Activated CD4-positive, alpha-beta T cell treated with anti-CD3 and anti-CD28 coated beads, Interleukin-2, amount 10 ng/mL, durations not matched to agents 7 days and 5 days (primary cell): Measurements from ENCODE around the gene LTB. TPM values are rescaled to one million over a fixed set of nuclear protein-coding genes. Genes with fewer than 3 reads are reported as not detected.
"Not testable (repeated sequence)": the region's sequence is repeated elsewhere in the genome, so short reads cannot be mapped to it uniquely, and the experiment has no call there.

Source experiments
- CTCF ChIA-PET: fragments of 350-600 bp; sonication (Branson Sonifier 250); formaldehyde crosslinking; loops from one replicate; lab custom pipeline; 2021; ENCODE audit warnings: antibody characterized with exemption; lab: Charles Lee
- POLR2A ChIA-PET: fragments of 350-600 bp; sonication (Branson Sonifier 250); formaldehyde crosslinking; loops from one replicate; lab custom pipeline; 2021; ENCODE audit warnings: antibody characterized with exemption; lab: Charles Lee
- DNase-seq: peaks from one replicate; pipeline ENCODE4 v3.0.0-alpha.2; 2020
- H3K27ac Mint-ChIP-seq: one replicate; pipeline ENCODE4 v1.8.0; 2021; ENCODE audit warnings: mild to moderate bottlenecking, moderate library complexity, mixed read lengths
- H3K27me3 Mint-ChIP-seq: one replicate; pipeline ENCODE4 v1.8.0; 2021; ENCODE audit warnings: mixed read lengths
- H3K36me3 Mint-ChIP-seq: one replicate; pipeline ENCODE4 v1.8.0; 2021; ENCODE audit warnings: low read depth, mixed read lengths
- H3K4me1 Mint-ChIP-seq: one replicate; pipeline ENCODE4 v1.8.0; 2021; ENCODE audit warnings: mixed read lengths
- H3K4me3 Mint-ChIP-seq: one replicate; pipeline ENCODE4 v1.8.0; 2021; ENCODE audit warnings: mild to moderate bottlenecking, moderate library complexity, mixed read lengths
- H3K9me3 Mint-ChIP-seq: one replicate; pipeline ENCODE4 v1.8.0; 2021; ENCODE audit warnings: mixed read lengths
- total RNA-seq, 2 experiments: library from RNA; stranded (reverse); gene quantifications; one replicate each; pipeline ENCODE4 v1.2.3, GENCODE V29; 2021

LTB gene
- total RNA-seq, 2 experiments from 2014 or later: 585 to 747 TPM

DNA sequence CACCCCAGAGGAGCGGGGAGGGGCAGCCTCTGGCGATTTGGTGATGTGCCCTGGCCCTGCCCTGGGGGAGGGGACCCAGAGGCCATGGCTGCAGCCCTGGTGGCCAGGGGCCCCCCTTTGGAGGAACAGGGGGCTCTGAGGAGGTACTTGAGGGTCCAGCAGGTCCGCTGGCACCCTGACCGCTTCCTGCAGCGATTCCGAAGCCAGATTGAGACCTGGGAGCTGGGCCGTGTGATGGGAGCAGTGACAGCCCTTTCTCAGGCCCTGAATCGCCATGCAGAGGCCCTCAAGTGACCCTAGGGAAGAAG lies 24.0 kb downstream of the LTB start:
- DNase-seq: no peak
- ChIA-PET POLR2A (interaction anchor here (1.0 kb wide), 1 partner anchor 17 kb away, joined by 8 read pairs; the partner anchor contains the start of gene TNF), CTCF (interaction anchor here (1.1 to 23.4 kb wide), 7 partner anchors 8 to 40 kb away, joined by 4 to 497 read pairs (median 16); partner anchors contain the start of genes ATP6V1G2, LST1, LTB and NCR3)
- Mint-ChIP-seq H3K4me3 (peak overlapping the region; percentile 62), H3K36me3 (peaks cover 49% of the 10 kb centered on the region), H3K27me3 (peaks cover 11% of the 10 kb centered on the region), H3K27ac (peak overlapping the region; percentile 89), H3K9me3 (no peaks in the 10 kb centered on the region), H3K4me1 (peaks cover 69% of the 10 kb centered on the region)

DNA sequence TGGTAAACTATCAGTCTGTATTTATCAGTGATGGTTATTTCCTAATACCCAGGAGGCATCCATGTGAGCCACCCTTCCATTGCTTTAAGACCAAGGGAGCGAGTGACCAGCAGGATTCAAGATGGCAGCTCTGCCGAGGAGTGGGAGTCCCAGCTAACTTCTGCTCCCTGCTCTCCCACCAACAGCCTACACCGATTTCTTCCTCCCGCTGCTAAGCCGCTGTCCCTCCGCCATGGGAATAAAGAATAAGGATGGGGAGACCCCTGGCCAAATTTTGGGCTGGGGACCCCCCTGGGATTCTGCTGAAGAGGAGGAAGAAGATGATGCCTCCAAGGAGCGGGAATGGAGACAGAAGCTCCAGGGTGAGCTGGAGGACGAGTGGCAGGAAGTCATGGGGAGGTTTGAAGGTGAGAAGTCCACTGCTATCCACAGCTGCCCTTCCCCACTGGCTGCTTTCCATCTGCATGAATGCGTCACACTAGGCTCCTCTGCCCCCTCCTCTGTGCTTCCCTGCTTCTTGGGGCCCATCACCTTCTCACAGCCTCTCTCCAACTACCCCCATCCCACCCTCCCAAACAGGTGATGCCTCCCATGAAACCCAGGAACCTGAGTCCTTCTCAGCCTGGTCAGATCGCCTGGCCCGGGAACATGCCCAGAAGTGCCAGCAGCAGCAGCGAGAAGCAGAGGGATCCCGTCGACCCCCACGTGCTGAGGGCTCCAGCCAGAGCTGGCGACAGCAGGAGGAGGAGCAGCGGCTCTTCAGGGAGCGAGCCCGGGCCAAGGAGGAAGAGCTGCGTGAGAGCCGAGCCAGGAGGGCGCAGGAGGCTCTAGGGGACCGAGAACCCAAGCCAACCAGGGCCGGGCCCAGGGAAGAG lies 24.5 kb downstream of the LTB start:
- H3K9me3 Mint-ChIP-seq: no peaks in the 10 kb centered on the region
- peaks cover 45% of the 10 kb centered on the region for H3K36me3 Mint-ChIP-seq
- peak overlapping the region; percentile 69 for H3K27ac Mint-ChIP-seq
- POLR2A ChIA-PET: no interaction called here
- CTCF ChIA-PET: interaction anchor here (1.1 to 23.4 kb wide), 7 partner anchors 9 to 41 kb away, joined by 4 to 497 read pairs (median 5); partner anchors contain the start of genes ATP6V1G2, LST1, LTB and NCR3
- no peak for DNase-seq
- peaks cover 7% of the 10 kb centered on the region for H3K27me3 Mint-ChIP-seq
- no peak overlapping the region for H3K4me3 Mint-ChIP-seq
- peaks cover 65% of the 10 kb centered on the region for H3K4me1 Mint-ChIP-seq

- Mint-ChIP-seq H3K4me3 (no peak overlapping the region), H3K36me3 (peaks cover 41% of the 10 kb centered on the region), H3K4me1 (peaks cover 64% of the 10 kb centered on the region), H3K9me3 (no peaks in the 10 kb centered on the region), H3K27ac (peak overlapping the region; percentile 6), H3K27me3 (no peaks in the 10 kb centered on the region)
- DNase-seq: no peak
- ChIA-PET CTCF (interaction anchor here (0.8 to 23.4 kb wide), 7 partner anchors 9 to 42 kb away, joined by 3 to 497 read pairs (median 7); partner anchors contain the start of genes ATP6V1G2, LTB, NCR3 and NFKBIL1), POLR2A (no interaction called here)
These were observed 25.9 kb downstream of the LTB start for GRCh38 chr6:31556307-31556706.

DNA sequence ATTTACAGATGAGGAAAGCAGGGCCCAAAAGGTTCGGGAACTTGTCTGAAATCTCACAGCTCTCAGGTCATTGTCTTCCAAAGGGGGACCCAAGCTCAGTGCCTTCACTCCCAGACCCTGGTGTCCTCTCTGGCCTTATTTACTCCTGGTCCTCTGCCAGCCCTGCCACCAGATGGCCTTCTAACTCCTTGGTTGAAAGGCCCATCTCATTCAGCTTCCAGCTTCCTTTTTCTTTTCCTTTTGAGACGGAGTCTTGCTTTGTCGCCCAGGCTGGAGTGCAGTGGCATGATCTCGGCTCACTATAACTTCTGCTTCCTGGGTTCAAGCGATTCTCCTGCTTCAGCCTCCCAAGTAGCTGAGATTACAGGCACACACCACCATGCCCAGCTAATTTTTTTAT lies 30.9 kb downstream of the LTB start:
- H3K4me3 Mint-ChIP-seq, H3K27me3 Mint-ChIP-seq, H3K9me3 Mint-ChIP-seq: not testable (repeated sequence)
- Mint-ChIP-seq H3K36me3 (peaks cover 19% of the 10 kb centered on the region), H3K4me1 (peaks cover 56% of the 10 kb centered on the region), H3K27ac (peak overlapping the region; percentile 62)
- ChIA-PET CTCF (interaction anchor here (0.5 to 23.4 kb wide), 26 partner anchors 9 to 512 kb away, joined by 3 to 497 read pairs (median 4); partner anchors contain the start of genes ABHD16A, BAG6, DDX39B and LST1), POLR2A (interaction anchor here (0.8 to 1.4 kb wide), 3 partner anchors 24 to 47 kb away, joined by 3 to 4 read pairs (median 3); partner anchors contain the start of gene TNF)
- DNase-seq: peak; percentile 76

GRCh38 chr6:31548544-31548873 lies 33.7 kb downstream of the LTB start:
- Mint-ChIP-seq H3K27ac (no peak overlapping the region), H3K4me1 (peaks cover 56% of the 10 kb centered on the region), H3K36me3 (peaks cover 16% of the 10 kb centered on the region), H3K9me3 (no peaks in the 10 kb centered on the region), H3K4me3 (peak overlapping the region; percentile 26), H3K27me3 (no peaks in the 10 kb centered on the region)
- DNase-seq: no peak
- ChIA-PET CTCF (interaction anchor here (0.8 to 23.4 kb wide), 10 partner anchors 10 to 124 kb away, joined by 3 to 497 read pairs (median 10); partner anchors contain the start of genes LST1, LTA, LTB and NCR3), POLR2A (interaction anchor here (0.6 to 1.6 kb wide), 2 partner anchors 26 to 876 kb away, joined by 3 to 5 read pairs; partner anchors contain the start of gene TNF)

DNA sequence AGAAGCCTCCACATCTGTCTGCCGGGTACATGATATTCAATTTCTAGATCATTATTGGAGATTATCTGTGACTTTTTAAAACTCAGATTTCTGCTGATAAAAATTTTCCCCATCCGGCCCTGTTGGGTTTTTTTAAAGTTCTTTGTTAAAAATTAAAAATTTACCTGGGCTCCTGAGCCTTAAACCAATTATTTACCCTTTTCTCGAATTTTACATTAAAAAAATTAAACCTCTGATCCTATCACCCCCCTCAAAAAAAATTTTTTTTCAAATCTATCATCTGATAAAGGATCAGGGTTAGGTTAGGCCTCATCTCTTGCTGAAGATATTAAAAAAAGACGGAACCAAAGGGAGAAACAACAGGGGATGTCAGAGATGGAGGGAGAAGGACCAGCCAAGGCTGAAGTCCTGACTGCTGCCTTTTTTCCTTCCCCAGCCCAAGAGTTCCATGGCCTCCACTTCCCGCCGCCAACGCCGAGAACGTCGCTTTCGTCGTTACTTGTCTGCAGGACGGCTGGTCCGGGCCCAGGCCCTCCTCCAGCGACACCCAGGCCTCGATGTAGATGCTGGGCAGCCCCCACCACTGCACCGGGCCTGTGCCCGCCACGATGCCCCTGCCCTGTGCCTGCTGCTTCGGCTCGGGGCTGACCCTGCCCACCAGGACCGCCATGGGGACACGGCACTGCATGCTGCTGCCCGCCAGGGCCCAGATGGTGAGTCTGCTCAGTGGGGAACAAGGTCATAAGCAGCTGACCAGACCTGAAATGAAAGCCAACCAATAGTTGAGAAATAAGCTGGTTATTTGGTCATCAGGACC lies 34.3 kb downstream of the LTB start:
- Mint-ChIP-seq H3K4me1 (peaks cover 60% of the 10 kb centered on the region), H3K4me3 (peak overlapping the region; percentile 89), H3K9me3 (no peaks in the 10 kb centered on the region), H3K36me3 (peaks cover 14% of the 10 kb centered on the region), H3K27me3 (no peaks in the 10 kb centered on the region), H3K27ac (peak overlapping the region; percentile 95)
- CTCF ChIA-PET: interaction anchor here (0.6 to 23.4 kb wide), 14 partner anchors 8 to 132 kb away, joined by 3 to 497 read pairs (median 6); partner anchors contain the start of genes LST1, LTA, LTB and NCR3
- no peak for DNase-seq
- POLR2A ChIA-PET: interaction anchor here (0.6 to 1.6 kb wide), 2 partner anchors 27 to 876 kb away, joined by 3 to 5 read pairs; partner anchors contain the start of gene TNF

DNA sequence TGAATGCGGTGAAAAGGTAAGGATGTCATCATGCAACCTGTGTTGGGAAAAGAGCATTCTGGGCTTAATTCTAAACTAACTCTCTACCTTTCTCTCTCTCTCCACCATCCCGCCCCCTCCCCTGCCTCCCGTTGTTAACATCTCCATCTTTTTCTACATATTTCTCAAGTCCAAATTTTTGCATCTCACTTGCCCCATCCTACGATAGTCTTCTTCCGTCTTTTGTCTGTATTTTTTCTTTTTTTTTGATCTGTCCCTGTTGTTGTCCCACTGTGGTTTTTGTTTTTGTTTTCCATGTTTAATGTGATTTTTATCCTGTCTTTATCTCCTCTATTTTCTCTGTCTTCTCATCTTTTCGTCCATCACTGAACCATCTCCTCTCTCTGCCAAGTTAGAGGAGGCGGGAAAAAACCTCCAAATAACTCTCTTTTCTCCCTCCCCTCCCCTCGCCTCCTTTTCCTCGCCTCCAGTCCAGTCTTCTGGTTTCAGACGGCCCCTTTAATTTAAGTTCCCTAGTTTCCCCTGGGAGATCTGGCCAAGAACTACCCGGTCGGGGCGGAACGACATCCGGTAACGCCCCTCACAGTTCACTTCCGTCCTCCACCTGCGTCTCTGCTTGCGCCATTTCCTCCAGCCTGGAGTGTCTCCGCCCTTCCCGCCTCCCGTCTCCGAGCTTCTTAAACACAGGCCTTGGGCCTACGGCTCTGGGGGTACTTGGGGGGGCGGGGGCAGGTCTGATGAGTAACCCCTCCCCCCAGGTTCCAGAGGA lies 35.1 kb downstream of the LTB start, which contains the start of gene NFKBIL1:
NFKBIL1 (plus strand) TSS at position 651 of the 769 bp plus-strand sequence; CDS start at position 738, 87 bp downstream.
- DNase-seq: peak; percentile 94
- Mint-ChIP-seq H3K9me3 (no peaks in the 10 kb centered on the region), H3K36me3 (peaks cover 14% of the 10 kb centered on the region), H3K27me3 (no peaks in the 10 kb centered on the region), H3K27ac (peak within 1 kb of the TSS; percentile 95), H3K4me1 (peaks cover 64% of the 10 kb centered on the region), H3K4me3 (peak within 1 kb of the TSS; percentile 89)
- POLR2A ChIA-PET: interaction anchor here (1.6 kb wide), 1 partner anchor 28 kb away, joined by 5 read pairs; the partner anchor contains the start of gene TNF
- CTCF ChIA-PET: interaction anchor here (0.6 to 23.4 kb wide), 20 partner anchors 9 to 310 kb away, joined by 3 to 497 read pairs (median 4); partner anchors contain the start of genes BAG6, LTA, LTB and NCR3

DNA sequence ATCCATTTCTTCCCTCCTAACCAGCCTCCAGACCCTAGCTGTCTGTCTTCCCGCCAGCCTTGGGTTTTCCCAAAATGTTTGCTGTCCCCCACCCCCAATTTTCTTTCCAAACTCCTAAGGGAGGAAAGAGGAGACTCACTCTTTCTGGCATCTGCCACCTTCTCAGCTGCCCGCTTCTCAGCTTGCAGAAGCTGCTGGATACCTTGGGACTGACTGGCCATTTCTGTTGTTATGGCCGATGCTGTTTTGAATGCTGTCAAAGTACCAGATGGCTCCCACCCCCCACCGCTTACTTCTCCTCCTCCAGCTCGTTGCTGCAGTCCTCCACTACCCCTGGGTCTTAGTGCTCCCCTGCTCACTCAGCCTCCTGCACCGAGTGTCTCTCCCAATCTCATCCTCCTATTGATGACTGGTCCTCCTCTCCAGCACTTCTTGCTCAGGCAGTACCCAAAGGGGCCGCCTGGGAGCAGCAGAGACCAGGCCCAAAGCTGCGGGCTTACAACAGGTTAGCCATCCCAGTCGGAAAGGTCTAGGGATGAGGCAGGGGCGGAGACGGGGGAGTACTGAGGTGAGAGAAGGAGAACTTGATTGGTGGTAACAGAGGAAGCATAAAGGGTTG lies 35.8 kb downstream of the LTB start, which contains the start of gene ATP6V1G2:
ATP6V1G2 (minus strand) TSS at position 270 of the 619 bp plus-strand sequence; CDS start at position 221, 49 bp downstream.
- Mint-ChIP-seq H3K4me3 (peak within 1 kb of the TSS; percentile 89), H3K27me3 (no peaks in the 10 kb centered on the region), H3K36me3 (peaks cover 14% of the 10 kb centered on the region), H3K9me3 (no peaks in the 10 kb centered on the region), H3K27ac (peak within 1 kb of the TSS; percentile 95), H3K4me1 (peaks cover 62% of the 10 kb centered on the region)
- ChIA-PET POLR2A (no interaction called here), CTCF (interaction anchor here (0.6 to 23.4 kb wide), 30 partner anchors 10 to 361 kb away, joined by 3 to 497 read pairs (median 4); partner anchors contain the start of genes AIF1, BAG6, HSPA1B and LTB)
- peak; percentile 91 for DNase-seq

DNA sequence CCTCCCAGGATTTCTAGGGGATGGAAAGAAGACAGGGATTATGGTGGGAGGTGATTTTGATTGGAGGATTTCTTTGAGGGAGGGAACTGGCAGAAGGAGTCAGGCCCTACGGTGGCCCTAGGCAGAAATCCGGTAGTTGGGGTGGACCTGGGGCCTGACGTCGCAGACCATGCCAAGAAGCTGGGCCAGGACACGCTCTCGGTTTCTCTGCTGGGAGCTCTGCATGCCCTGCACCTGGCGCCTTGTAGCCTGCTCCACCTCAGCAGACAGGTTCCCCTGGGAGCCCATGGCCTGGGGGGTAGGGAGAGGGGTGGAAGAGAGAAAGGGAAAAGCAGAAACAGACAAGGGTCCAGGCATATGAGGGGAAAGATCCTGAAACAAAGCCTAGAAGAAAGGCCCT lies 36.9 kb downstream of the LTB start:
- Mint-ChIP-seq H3K27ac (no peak overlapping the region), H3K36me3 (peaks cover 18% of the 10 kb centered on the region), H3K9me3 (no peaks in the 10 kb centered on the region), H3K4me3 (no peak overlapping the region), H3K4me1 (peaks cover 56% of the 10 kb centered on the region), H3K27me3 (no peaks in the 10 kb centered on the region)
- POLR2A ChIA-PET: no interaction called here
- DNase-seq: no peak
- CTCF ChIA-PET: interaction anchor here (1.5 to 23.4 kb wide), 4 partner anchors 36 to 64 kb away, joined by 5 to 497 read pairs (median 22); partner anchors contain the start of genes LTB and NCR3

DNA sequence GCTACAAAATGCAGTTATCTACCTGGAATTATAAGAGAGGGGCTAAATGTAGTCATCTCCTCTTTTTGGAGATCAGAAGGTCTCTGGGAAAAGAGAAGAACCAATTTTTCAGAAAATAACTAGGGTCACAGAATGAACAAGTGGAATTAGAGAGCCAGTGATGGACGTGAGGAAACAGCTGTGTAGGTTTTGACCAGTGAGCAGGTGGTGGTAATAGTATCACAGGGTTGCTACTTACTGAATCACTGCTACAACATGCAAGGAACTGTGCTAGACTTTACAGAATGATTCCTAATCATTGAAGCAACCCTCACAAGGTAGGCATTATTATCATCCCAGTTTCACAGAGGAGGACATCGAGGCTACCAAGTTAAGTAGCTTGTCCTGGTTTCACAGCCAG lies 37.5 kb downstream of the LTB start:
- no peak overlapping the region for H3K4me3 Mint-ChIP-seq
- ChIA-PET POLR2A (no interaction called here), CTCF (interaction anchor here (2.4 to 23.4 kb wide), 2 partner anchors 43 to 54 kb away, joined by 14 to 497 read pairs; partner anchors contain the start of gene NCR3)
- no peak overlapping the region for H3K27ac Mint-ChIP-seq
- peaks cover 22% of the 10 kb centered on the region for H3K36me3 Mint-ChIP-seq
- no peaks in the 10 kb centered on the region for H3K9me3 Mint-ChIP-seq
- H3K27me3 Mint-ChIP-seq: no peaks in the 10 kb centered on the region
- peaks cover 59% of the 10 kb centered on the region for H3K4me1 Mint-ChIP-seq
- DNase-seq: no peak

GRCh38 chr6:31543639-31544038 lies 38.6 kb downstream of the LTB start:
- H3K27me3 Mint-ChIP-seq: no peaks in the 10 kb centered on the region
- ChIA-PET POLR2A (no interaction called here), CTCF (interaction anchor here (0.6 to 23.4 kb wide), 3 partner anchors 55 to 255 kb away, joined by 4 to 497 read pairs (median 4); partner anchors contain the start of gene NCR3)
- H3K9me3 Mint-ChIP-seq: no peaks in the 10 kb centered on the region
- H3K4me1 Mint-ChIP-seq: peaks cover 61% of the 10 kb centered on the region
- peaks cover 27% of the 10 kb centered on the region for H3K36me3 Mint-ChIP-seq
- DNase-seq: no peak
- no peak overlapping the region for H3K4me3 Mint-ChIP-seq
- no peak overlapping the region for H3K27ac Mint-ChIP-seq
